Dermis blood vessel endothelial cell (primary cell): ENCODE data around the gene LHX1. TPM values are rescaled to one million over a fixed set of nuclear protein-coding genes. Genes with fewer than 3 reads are reported as not detected.

ENCODE experiments used
- DNase-seq: peaks from one replicate; pipeline ENCODE4 v3.0.0; 2010
- total RNA-seq: library from RNA; depleted of rRNA; stranded (reverse); fragments of >200 nt; gene quantifications from 2 replicates; pipeline ENCODE4 v1.2.3, GENCODE V29; 2014

The LHX1 gene
- 0.17 TPM in 1 of 2 replicates, not detected in the other for total RNA-seq

- DNase-seq, result no peak
Observed at GRCh38 chr17:36937001-36937958, at the start of gene LHX1. Gene LHX1, plus strand, starts transcription at chr17:36937475. Its CDS starts 723 bp downstream, at chr17:36938198.

GRCh38 chr17:36888236-36888951, 48.9 kb upstream of the LHX1 start:
- DNase-seq, result no peak

GRCh38 chr17:36889770-36890349, 47.4 kb upstream of the LHX1 start:
- no peak for DNase-seq

GRCh38 chr17:36890398-36891168, 46.7 kb upstream of the LHX1 start:
- DNase-seq, result no peak

GRCh38 chr17:36892112-36892838, 45.0 kb upstream of the LHX1 start:
- DNase-seq, result no peak

GRCh38 chr17:36894177-36894576, 43.1 kb upstream of the LHX1 start:
- no peak for DNase-seq

- DNase-seq, result no peak
Observed at GRCh38 chr17:36894925-36895324, 42.4 kb upstream of the LHX1 start.

- no peak for DNase-seq
Observed at GRCh38 chr17:36899250-36900159, 37.8 kb upstream of the LHX1 start.

GRCh38 chr17:36900160-36900512, 37.1 kb upstream of the LHX1 start:
- DNase-seq, result no peak

GRCh38 chr17:36901506-36901905, 35.8 kb upstream of the LHX1 start:
- no peak for DNase-seq

GRCh38 chr17:36907407-36907806, 29.9 kb upstream of the LHX1 start:
- no peak for DNase-seq

- no peak for DNase-seq
Observed at GRCh38 chr17:36910513-36910912, 26.8 kb upstream of the LHX1 start.

- DNase-seq, result no peak
Observed at GRCh38 chr17:36911001-36911400, 26.3 kb upstream of the LHX1 start.

GRCh38 chr17:36913132-36913531, 24.1 kb upstream of the LHX1 start:
- DNase-seq, result no peak

- no peak for DNase-seq
Observed at GRCh38 chr17:36918211-36918691, 19.0 kb upstream of the LHX1 start.

- DNase-seq, result no peak
Observed at GRCh38 chr17:36919407-36919968, 17.8 kb upstream of the LHX1 start.

GRCh38 chr17:36920032-36921005, 17.0 kb upstream of the LHX1 start:
- no peak for DNase-seq

- DNase-seq, result no peak
Observed at GRCh38 chr17:36921095-36921851, 16.0 kb upstream of the LHX1 start.
